Measurements from ENCODE around the gene CTCF. TPM values are rescaled to one million over a fixed set of nuclear protein-coding genes. Genes with fewer than 3 reads are reported as not detected.

CTCF gene
- total RNA-seq, 3 donors from 2014 or later = 41.1 to 55.5 (median 43.4) TPM

GRCh38 chr16:67526149-67526791, 36.1 kb upstream of the CTCF start:
- Histone ChIP-seq H3K9me3 (no peaks in the 10 kb centered on the region), H3K4me3 (no peak overlapping the region), H3K4me1 (ENCODE audit: low read depth) (peaks cover 20% of the 10 kb centered on the region), H3K36me3 (ENCODE audit: low read depth) (no peaks in the 10 kb centered on the region)
- intact Hi-C loops (cut with DNase I, micrococcal nuclease) = no loop called here
- DNase-seq = no peak
- TF ChIP-seq, protein P1, sequence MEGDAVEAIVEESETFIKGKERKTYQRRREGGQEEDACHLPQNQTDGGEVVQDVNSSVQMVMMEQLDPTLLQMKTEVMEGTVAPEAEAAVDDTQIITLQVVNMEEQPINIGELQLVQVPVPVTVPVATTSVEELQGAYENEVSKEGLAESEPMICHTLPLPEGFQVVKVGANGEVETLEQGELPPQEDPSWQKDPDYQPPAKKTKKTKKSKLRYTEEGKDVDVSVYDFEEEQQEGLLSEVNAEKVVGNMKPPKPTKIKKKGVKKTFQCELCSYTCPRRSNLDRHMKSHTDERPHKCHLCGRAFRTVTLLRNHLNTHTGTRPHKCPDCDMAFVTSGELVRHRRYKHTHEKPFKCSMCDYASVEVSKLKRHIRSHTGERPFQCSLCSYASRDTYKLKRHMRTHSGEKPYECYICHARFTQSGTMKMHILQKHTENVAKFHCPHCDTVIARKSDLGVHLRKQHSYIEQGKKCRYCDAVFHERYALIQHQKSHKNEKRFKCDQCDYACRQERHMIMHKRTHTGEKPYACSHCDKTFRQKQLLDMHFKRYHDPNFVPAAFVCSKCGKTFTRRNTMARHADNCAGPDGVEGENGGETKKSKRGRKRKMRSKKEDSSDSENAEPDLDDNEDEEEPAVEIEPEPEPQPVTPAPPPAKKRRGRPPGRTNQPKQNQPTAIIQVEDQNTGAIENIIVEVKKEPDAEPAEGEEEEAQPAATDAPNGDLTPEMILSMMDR (IDR thresholded peaks at IDR 0.05) = no peak
- ATAC-seq = no peak

- Histone ChIP-seq H3K4me1 (ENCODE audit: low read depth) (peaks cover 20% of the 10 kb centered on the region), H3K4me3 (peak within 1 kb of the TSS; percentile 30), H3K36me3 (ENCODE audit: low read depth) (no peaks in the 10 kb centered on the region), H3K9me3 (no peaks in the 10 kb centered on the region)
- ATAC-seq (peak; percentile 58), DNase-seq (peak; percentile 50 to 70 (median 67))
- TF ChIP-seq, protein P1 (IDR thresholded peaks at IDR 0.05) = no peak
- intact Hi-C loops (cut with DNase I, micrococcal nuclease) = no loop called here
These were observed 34.0 kb upstream of the CTCF start, which contains the start of gene RIPOR1 for GRCh38 chr16:67528222-67528869. Gene RIPOR1, plus strand, starts transcription at chr16:67528829. Its CDS starts 9,618 bp downstream, at chr16:67538447.

- Histone ChIP-seq H3K4me1 (ENCODE audit: low read depth) (peaks cover 20% of the 10 kb centered on the region), H3K9me3 (no peaks in the 10 kb centered on the region), H3K36me3 (ENCODE audit: low read depth) (no peaks in the 10 kb centered on the region), H3K4me3 (peak overlapping the region; percentile 30)
- TF ChIP-seq, protein P1 (IDR thresholded peaks at IDR 0.05) = no peak
- intact Hi-C loops (cut with DNase I, micrococcal nuclease) = no loop called here
- DNase-seq = peak in 2 of 3 donors; percentile 67 to 71
- peak; percentile 61 for ATAC-seq
These were observed 33.3 kb upstream of the CTCF start for GRCh38 chr16:67528870-67529581.

- Histone ChIP-seq H3K4me1 (ENCODE audit: low read depth) (peaks cover 20% of the 10 kb centered on the region), H3K9me3 (no peaks in the 10 kb centered on the region), H3K4me3 (peak overlapping the region; percentile 30), H3K36me3 (ENCODE audit: low read depth) (no peaks in the 10 kb centered on the region)
- peak in 1 of 3 donors; percentile 68 for DNase-seq
- ATAC-seq = peak; percentile 31
- TF ChIP-seq, protein P1 (IDR thresholded peaks at IDR 0.05) = no peak
- intact Hi-C loops (cut with DNase I, micrococcal nuclease) = no loop called here
These were observed 32.7 kb upstream of the CTCF start for GRCh38 chr16:67529582-67530012.

- Histone ChIP-seq H3K4me3 (peak overlapping the region; percentile 30), H3K9me3 (no peaks in the 10 kb centered on the region), H3K36me3 (ENCODE audit: low read depth) (no peaks in the 10 kb centered on the region), H3K4me1 (ENCODE audit: low read depth) (peaks cover 20% of the 10 kb centered on the region)
- intact Hi-C loops (cut with DNase I, micrococcal nuclease) = no loop called here
- TF ChIP-seq, protein P1 (IDR thresholded peaks at IDR 0.05) = no peak
- ATAC-seq (peak; percentile 65), DNase-seq (peak; percentile 51 to 86 (median 73))
These were observed 32.0 kb upstream of the CTCF start for GRCh38 chr16:67530013-67530939.

All from mucosa of descending colon (tissue), 3 donors.